Activated CD4-positive, alpha-beta T cell treated with anti-CD3 and anti-CD28 coated beads, Interleukin-2, amount 50 U/mL, for 48 hours (primary cell): ENCODE results near the gene SPO11.

ENCODE experiments used
- DNase-seq, 2 experiments: peaks; one replicate each; pipeline ENCODE4 v3.0.0-alpha.2; 2020

SPO11 gene

GRCh38 chr20:57392512-57393271 is 63.1 kb downstream of the SPO11 start:
- DNase-seq = peak; percentile 75 to 78
